Measurements from ENCODE around the gene ADAMTS10. TPM values are rescaled to one million over a fixed set of nuclear protein-coding genes. Genes with fewer than 3 reads are reported as not detected.
"Not testable (repeated sequence)": the region's sequence is repeated elsewhere in the genome, so short reads cannot be mapped to it uniquely, and the experiment has no call there.

ADAMTS10 gene
- total RNA-seq, 2 donors from 2014 or later = 2.5 to 7.4 TPM

DNA sequence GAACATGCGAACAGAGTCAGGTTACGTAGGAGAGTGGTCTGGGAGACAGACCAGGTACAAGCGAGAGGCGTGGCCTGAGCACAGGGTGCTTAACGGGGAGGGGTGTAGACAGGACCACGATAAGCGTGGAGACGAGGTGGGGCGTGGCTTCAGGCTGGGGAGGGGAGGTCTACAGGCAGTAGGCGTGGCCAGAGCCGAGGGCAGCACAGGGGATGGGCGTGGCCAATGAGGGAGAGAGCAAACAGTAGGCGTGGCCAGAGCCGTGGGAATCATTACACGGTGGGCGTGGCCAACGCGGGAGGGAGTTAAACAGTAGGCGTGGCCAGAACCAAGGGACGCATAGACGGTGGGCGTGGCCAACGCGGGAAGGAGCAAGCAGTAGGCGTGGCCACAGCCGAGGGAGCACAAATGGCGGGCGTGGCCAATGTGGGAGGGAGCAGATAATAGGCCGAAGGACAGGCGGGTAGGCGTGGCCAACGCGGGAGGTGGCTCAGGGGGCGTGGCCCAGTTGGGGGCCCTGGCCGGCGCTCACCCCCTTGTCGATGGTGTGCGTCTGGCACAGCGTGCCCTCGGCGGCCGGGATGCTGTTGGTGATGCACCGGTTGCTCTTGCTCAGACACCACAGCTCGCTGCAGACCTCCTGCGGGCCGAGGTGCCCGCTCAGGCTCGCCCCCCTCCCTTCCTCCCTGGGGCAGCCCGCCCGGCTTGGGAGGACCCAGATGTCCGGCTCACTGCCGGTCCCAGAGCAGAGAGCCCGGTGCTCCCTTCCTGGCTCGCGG is 18.1 kb downstream of the ADAMTS10 start:
- H3K4me1 Mint-ChIP-seq = peaks cover 8% of the 10 kb centered on the region
- peak overlapping the region; percentile 3 for H3K27ac Mint-ChIP-seq
- H3K27me3 Mint-ChIP-seq = no peaks in the 10 kb centered on the region
- no peaks in the 10 kb centered on the region for H3K9me3 Mint-ChIP-seq
- peak overlapping the region; percentile 77 for H3K4me3 Mint-ChIP-seq
- H3K36me3 Mint-ChIP-seq (ENCODE audit: low read depth) = no peaks in the 10 kb centered on the region
- ATAC-seq (replicated peaks) = peak; percentile 89

DNA sequence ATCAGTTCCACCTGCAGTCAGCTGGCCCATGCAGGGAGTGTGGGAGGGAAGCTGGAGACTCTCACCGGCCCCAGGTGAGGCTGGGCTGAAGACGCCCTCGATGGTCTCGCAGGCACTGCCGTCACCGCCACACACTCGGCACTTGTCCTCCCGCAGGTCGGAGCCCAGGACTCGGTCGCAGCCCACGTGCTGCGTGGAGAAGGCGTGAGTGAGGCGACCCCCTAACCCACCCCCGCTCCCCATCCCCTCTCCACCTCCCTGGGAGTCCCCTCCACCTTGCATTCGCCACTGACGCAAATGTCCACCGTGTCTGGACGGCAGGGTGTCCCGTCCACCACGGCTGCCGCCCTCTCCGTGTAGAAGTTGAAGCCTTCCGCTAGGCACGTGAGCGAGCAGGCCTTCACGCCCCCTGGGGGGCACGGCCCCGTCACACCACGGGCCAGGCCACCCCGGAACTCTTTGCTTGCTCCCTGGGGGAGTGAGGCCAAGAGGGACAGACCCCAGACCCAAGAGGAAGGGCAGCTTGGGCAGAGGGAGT is 21.3 kb downstream of the ADAMTS10 start:
- Mint-ChIP-seq H3K36me3 (ENCODE audit: low read depth) (no peaks in the 10 kb centered on the region), H3K4me1 (peaks cover 8% of the 10 kb centered on the region), H3K9me3 (no peaks in the 10 kb centered on the region), H3K27ac (no peak overlapping the region), H3K4me3 (no peak overlapping the region), H3K27me3 (no peaks in the 10 kb centered on the region)
- no peak for ATAC-seq (replicated peaks)

DNA sequence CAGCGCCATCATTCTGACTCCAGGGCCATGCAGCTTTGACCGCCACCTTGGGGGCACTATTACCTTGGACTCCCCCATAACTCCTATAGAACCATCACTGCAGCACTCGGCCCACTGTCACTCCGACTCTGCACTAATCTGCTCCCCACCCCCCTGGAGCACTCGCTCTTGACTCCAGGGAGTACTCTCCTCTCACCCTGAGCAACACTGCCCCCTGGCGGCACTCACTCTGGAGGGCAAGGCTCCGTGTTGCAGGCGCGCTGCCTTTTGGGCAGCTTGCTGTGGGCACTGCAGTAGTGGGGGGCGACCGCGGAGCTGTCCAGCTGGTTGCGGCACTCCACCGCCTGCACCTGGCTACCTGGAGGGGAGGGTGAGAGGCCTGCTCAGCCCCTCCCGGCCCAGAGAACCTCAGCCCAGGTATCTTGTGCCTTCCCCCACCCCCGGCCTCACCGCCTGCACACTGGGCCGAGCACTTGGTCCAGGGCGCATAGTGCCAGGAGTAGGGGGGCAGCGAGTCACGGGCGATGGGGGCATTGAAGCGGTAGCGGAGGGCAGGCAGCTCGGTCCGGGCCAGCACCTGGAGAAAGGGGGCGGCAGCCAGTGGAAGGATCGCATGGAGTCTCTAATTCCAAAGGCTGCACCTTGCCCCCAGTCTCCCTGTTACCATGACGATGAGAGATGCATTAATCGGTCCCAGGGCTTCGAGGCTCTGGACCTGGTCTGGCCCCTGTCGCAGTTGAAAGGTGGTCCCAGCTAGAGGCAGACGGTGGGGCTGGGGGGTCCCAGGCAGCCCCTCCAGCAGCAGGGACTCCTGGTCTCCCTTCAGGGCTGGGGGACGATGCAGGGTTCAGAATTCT is 24.4 kb downstream of the ADAMTS10 start:
- Mint-ChIP-seq H3K4me1 (no peaks in the 10 kb centered on the region), H3K27me3 (no peaks in the 10 kb centered on the region), H3K36me3 (ENCODE audit: low read depth) (no peaks in the 10 kb centered on the region), H3K9me3 (no peaks in the 10 kb centered on the region), H3K27ac (no peak overlapping the region), H3K4me3 (no peak overlapping the region)
- peak; percentile 62 for ATAC-seq (replicated peaks)

DNA sequence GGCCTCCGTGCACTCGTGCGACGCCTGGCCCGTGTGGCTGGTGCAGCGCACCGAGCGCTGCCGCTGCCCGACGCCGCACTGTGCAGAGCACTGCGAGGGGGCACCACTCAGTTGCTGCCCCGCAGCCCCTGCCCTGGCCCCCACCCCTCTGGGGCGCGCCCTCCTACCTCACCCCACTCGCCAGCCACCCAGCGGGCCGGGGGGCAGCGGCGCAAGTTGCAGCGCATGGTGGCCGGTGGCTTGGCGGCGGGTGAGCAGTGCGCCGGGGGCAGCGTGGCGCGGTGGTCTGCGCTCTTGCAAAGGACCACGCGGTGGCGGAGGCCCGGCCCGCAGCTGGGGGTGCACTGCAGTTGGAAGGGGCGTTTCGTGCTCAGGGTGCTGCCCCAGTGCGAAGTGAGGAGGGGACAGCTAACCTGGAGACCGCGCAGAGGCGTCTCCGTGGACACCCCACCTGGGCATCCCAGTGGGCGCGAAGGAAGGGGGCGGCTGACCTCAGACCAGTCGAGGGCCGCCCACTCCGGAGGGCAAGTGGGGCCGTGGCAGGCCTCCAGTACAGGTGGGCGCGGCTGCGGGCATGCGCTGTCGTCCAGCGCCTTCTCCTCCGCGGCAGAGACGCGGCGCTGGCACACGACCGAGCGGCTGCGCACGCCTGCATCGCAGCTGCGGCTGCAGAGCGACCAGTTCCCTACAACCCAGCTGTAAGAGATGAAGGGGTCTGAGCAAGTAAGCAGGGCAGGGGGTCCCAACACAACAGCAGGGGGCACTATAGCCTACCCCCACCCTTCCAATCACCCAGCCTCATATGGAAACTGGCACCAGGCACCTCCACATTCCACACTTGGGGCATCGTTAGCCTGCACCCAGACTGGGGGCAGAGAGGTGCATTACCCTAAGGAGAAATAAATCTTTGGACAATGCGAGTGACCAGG is 25.3 kb downstream of the ADAMTS10 start:
- no peak for ATAC-seq (replicated peaks)
- no peak overlapping the region for H3K4me3 Mint-ChIP-seq
- H3K36me3 Mint-ChIP-seq (ENCODE audit: low read depth) = no peaks in the 10 kb centered on the region
- H3K9me3 Mint-ChIP-seq = no peaks in the 10 kb centered on the region
- H3K4me1 Mint-ChIP-seq = no peaks in the 10 kb centered on the region
- no peak overlapping the region for H3K27ac Mint-ChIP-seq
- no peaks in the 10 kb centered on the region for H3K27me3 Mint-ChIP-seq

DNA sequence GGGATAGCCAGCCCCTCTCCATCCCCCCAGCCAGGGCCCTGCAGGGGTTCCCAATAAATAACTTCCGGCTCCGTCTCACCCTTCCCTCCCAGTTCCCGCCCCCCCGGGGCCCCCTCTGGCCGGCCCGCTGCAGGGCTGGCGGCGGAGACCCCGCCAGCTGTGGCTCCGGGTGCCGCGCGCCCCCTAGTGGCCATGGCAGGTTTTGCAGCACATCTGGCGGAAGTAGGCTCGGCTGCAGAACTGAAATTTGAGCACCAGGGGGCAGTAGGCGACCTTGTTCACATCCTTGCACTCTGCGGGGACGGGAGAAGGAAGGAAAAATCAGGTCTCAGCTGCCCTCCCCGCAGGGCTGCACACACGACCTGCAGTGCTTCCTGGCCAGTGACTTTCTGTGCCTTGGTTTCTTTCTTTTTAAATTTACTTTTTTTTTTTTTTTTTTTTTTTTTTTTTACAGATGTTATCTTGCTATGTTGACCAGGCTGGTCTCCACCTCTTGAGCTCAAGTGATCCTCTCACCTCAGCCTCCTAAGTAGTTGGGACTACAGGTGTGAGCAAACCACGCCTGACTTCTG is 29.7 kb downstream of the ADAMTS10 start:
- H3K9me3 Mint-ChIP-seq = no peaks in the 10 kb centered on the region
- no peak overlapping the region for H3K4me3 Mint-ChIP-seq
- H3K27me3 Mint-ChIP-seq = no peaks in the 10 kb centered on the region
- H3K4me1 Mint-ChIP-seq = peaks cover 10% of the 10 kb centered on the region
- H3K36me3 Mint-ChIP-seq (ENCODE audit: low read depth) = peaks cover under 1% of the 10 kb centered on the region
- peak; percentile 62 for ATAC-seq (replicated peaks)
- no peak overlapping the region for H3K27ac Mint-ChIP-seq

DNA sequence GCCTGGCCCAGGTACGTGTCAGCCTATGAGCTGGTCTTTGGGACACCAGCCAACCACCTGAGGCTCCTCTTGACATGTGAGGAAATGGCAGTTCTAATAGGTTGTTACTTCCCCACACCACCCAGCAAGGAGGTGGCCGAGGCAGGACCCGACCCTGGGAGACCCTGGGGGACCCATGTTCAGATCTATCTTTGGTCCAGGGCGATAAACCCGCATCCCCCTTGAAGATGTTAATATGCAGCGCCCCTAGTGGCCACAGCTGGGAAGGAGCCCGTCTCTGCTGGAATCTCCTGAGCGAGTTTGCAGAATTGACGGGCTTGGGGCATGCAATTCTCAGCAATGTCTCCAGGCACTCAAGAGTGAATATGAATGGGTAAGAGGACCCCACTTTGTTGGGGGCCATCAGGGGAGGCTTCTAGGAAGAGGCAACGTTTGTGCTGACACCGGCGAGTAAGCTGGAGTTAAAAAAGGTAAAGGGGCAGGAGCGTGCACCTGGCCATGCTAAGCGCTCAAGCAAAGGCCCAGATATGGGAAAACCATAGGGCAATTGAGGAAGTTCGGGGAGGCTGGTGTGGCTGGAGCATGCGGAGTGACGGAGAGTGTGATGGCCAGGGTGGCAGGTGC is 31.8 kb downstream of the ADAMTS10 start:
- H3K9me3 Mint-ChIP-seq = no peaks in the 10 kb centered on the region
- no peaks in the 10 kb centered on the region for H3K27me3 Mint-ChIP-seq
- peaks cover 17% of the 10 kb centered on the region for H3K36me3 Mint-ChIP-seq (ENCODE audit: low read depth)
- peak overlapping the region; percentile 6 for H3K27ac Mint-ChIP-seq
- ATAC-seq (replicated peaks) = peak; percentile 22
- peak overlapping the region; percentile 93 for H3K4me3 Mint-ChIP-seq
- H3K4me1 Mint-ChIP-seq = peaks cover 25% of the 10 kb centered on the region

DNA sequence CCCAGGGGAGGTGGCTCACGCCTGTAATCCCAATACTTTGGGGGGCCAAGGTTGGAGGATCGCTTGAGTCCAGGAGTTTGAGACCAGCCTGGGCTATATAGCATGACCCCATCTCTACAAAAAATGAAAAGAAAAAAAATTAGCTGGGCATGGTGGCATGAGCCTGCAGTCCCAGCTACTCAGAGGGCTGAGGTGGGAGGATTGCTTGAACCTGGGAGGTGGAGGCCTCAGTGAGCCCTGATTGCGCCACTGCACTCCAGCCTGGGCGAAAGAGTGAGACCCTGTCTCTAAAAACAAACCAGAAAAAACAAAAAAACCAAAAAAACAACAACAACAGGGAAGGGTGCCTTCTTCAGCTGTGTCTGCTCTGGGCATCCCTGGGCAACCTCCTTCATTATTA is 32.8 kb downstream of the ADAMTS10 start:
- Mint-ChIP-seq H3K27ac (peak overlapping the region; percentile 79), H3K36me3 (ENCODE audit: low read depth) (peaks cover 17% of the 10 kb centered on the region), H3K4me3 (peak overlapping the region; percentile 93), H3K4me1 (peaks cover 33% of the 10 kb centered on the region), H3K27me3 (no peaks in the 10 kb centered on the region), H3K9me3 (no peaks in the 10 kb centered on the region)
- ATAC-seq (replicated peaks) = no peak

DNA sequence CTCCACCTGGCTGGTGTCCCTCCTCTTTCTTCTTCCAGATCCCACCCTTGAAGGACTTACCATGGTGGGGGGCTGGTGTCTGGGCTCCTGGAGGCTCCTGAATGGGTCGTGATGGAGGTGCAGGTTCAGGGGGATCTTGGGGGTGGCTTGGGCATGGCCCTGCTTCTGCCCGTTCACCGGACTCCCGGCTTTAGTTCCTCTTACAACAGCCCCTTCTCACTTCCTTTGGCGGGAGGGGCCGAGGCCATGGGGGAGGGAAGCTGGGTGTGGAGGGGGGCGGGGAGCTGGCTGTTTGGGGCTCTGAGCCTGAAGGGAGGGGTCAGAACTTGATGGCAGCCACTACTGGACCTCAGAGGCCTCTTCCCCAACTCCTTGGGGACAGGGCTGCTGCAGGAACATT is 33.3 kb downstream of the ADAMTS10 start, which contains the start of gene MYO1F:
Gene MYO1F, minus strand, starts transcription at position 196 of the 400 bp plus-strand sequence. Its CDS starts 133 bp downstream, at position 63.
- H3K9me3 Mint-ChIP-seq = no peaks in the 10 kb centered on the region

DNA sequence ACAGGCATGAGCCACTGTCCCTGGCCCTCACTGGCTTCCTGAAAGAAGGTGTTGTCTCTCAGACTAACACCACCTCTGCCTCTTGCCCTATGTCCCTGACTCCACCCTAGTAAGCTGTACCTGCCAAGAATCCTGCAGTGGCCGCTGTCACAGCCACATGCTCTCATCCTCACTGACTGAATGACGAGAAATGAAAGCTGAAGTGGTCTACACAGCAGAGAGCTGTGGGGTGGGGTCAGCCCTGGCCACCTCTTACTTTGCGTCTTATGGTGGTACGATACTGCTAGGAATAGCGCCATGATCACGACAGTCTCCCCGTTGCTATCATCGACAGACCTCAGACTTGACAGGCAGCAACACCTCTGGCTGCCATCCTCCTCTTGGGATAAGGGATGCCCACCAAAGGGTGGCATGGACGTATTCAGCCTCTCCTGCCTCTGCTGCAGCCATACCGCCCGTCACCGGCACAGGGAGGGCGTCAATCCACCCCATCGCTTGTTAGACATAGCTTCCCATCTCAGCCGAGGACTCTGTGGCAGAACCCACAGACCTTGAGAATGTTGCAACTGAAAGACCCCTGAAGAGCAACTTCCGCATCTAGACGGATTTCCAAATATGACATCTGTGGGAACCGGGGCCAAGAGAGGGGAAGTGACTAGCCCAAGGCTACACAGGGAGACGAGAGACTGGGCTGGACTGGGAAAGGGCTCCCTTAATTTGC is 34.1 kb downstream of the ADAMTS10 start:
- H3K27ac Mint-ChIP-seq = peak overlapping the region; percentile 79
- H3K4me3 Mint-ChIP-seq = peak overlapping the region; percentile 93
- H3K9me3 Mint-ChIP-seq = no peaks in the 10 kb centered on the region
- H3K36me3 Mint-ChIP-seq (ENCODE audit: low read depth) = peaks cover 17% of the 10 kb centered on the region
- H3K4me1 Mint-ChIP-seq = peaks cover 33% of the 10 kb centered on the region
- H3K27me3 Mint-ChIP-seq = no peaks in the 10 kb centered on the region
- ATAC-seq (replicated peaks) = peak; percentile 52

More for the DNA sequence above, 33.3 kb downstream of the ADAMTS10 start, which contains the start of gene MYO1F:
- H3K27me3 Mint-ChIP-seq = no peaks in the 10 kb centered on the region
- ATAC-seq (replicated peaks) = no peak
- peaks cover 33% of the 10 kb centered on the region for H3K4me1 Mint-ChIP-seq
- peaks cover 17% of the 10 kb centered on the region for H3K36me3 Mint-ChIP-seq (ENCODE audit: low read depth)
- peak within 1 kb of the TSS; percentile 79 for H3K27ac Mint-ChIP-seq
- peak within 1 kb of the TSS; percentile 93 for H3K4me3 Mint-ChIP-seq

DNA sequence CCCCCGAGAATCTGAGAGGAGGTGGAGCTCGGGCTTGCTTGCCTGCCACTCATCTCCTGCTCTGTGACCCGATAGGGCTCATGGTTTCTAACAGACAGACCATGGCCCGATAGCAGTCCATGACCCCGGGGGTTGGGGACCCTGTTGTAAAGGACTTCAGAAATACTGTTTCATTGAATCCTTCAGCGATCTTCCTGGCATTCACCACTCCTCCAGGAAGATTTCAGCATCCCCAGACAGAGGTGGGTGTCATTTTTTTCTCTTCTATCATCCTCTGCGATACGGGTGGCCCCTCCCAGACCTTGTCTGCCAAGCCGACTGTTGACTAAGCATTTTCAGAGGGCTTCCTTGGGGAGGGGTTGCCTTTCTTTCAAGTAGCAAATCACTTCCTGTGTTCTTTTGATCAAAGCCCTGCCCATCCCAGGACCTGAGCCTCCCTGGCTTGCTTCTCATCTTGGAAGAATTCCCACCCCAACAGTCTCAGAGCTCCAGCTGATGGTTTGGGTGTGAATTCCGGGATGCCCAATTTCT is 35.0 kb downstream of the ADAMTS10 start:
- peak overlapping the region; percentile 93 for H3K4me3 Mint-ChIP-seq
- no peaks in the 10 kb centered on the region for H3K27me3 Mint-ChIP-seq
- peaks cover 22% of the 10 kb centered on the region for H3K36me3 Mint-ChIP-seq (ENCODE audit: low read depth)
- peaks cover 38% of the 10 kb centered on the region for H3K4me1 Mint-ChIP-seq
- peak overlapping the region; percentile 79 for H3K27ac Mint-ChIP-seq
- no peaks in the 10 kb centered on the region for H3K9me3 Mint-ChIP-seq
- ATAC-seq (replicated peaks) = peak; percentile 40

DNA sequence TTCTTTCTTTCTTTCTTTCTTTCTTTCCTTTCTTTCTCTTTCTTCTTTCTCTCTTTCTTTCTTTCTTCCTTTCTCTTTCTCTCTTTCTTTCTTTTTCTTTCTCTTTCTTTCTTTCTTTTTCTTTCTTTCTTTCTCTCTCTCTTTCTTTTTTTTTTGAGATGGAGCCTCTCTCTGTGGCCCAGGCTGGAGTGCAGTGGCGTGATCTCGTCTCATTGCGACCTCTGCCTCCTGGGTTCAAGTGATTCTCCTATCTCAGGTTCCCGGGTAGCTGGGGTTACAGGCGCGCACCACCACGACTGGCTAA is 35.9 kb downstream of the ADAMTS10 start:
- Mint-ChIP-seq H3K36me3 (ENCODE audit: low read depth) (peaks cover 22% of the 10 kb centered on the region), H3K27ac (peak overlapping the region; percentile 79), H3K4me1 (peaks cover 41% of the 10 kb centered on the region), H3K4me3 (peak overlapping the region; percentile 93)
- not testable (repeated sequence) for H3K9me3 Mint-ChIP-seq; ATAC-seq (replicated peaks); H3K27me3 Mint-ChIP-seq

DNA sequence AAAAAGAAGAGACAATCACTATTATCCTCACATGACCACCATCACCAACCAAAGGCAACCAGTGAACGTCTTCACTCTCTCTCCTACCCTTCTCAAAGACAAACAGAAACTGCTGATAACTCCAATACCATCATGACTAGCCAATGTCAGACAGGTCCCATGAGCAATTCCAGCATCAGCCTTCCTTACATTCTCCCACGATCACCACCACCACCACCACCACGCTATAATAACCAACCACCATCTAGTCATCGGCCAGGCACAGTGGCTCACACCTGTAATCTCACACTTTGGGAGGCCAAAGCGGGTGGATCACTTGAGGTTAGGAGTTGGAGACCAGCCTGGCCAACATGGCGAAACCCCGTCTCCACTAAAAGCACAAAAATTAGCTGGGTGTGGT is 37.2 kb downstream of the ADAMTS10 start:
- Mint-ChIP-seq H3K4me1 (peaks cover 44% of the 10 kb centered on the region), H3K27ac (peak overlapping the region; percentile 79), H3K27me3 (no peaks in the 10 kb centered on the region), H3K36me3 (ENCODE audit: low read depth) (peaks cover 28% of the 10 kb centered on the region), H3K9me3 (no peaks in the 10 kb centered on the region), H3K4me3 (peak overlapping the region; percentile 93)
- ATAC-seq (replicated peaks) = peak; percentile 39

Data from activated T-helper 17 cell treated with anti-CD3 and anti-CD28 coated beads, Interleukin-2, amount 50 U/mL, for 72 hours (primary cell).